Endothelial cell (in vitro differentiated cells): Measurements from ENCODE around the gene PMM2. TPM values are rescaled to one million over a fixed set of nuclear protein-coding genes. Genes with fewer than 3 reads are reported as not detected.

Experiments used
- DNase-seq: peaks from one replicate; pipeline ENCODE4 v3.0.0; 2021; ENCODE audit warnings: low spot score
- H3K27ac Mint-ChIP-seq: one replicate; pipeline ENCODE4 v1.8.0; 2021; ENCODE audit warnings: mixed read lengths, inconsistent platforms; ENCODE audit not compliant: unreplicated experiment
- H3K27me3 Mint-ChIP-seq: one replicate; pipeline ENCODE4 v1.8.0; 2021; ENCODE audit warnings: mild to moderate bottlenecking, moderate library complexity, mixed read lengths, inconsistent platforms; ENCODE audit not compliant: unreplicated experiment
- H3K36me3 Mint-ChIP-seq: one replicate; pipeline ENCODE4 v1.8.0; 2021; ENCODE audit warnings: mild to moderate bottlenecking, low read depth, mixed read lengths, inconsistent platforms; ENCODE audit not compliant: unreplicated experiment
- H3K4me1 Mint-ChIP-seq: one replicate; pipeline ENCODE4 v1.8.0; 2021; ENCODE audit warnings: mild to moderate bottlenecking, mixed read lengths, inconsistent platforms; ENCODE audit not compliant: unreplicated experiment
- H3K4me3 Mint-ChIP-seq: one replicate; pipeline ENCODE4 v1.8.0; 2021; ENCODE audit warnings: mild to moderate bottlenecking, mixed read lengths, inconsistent platforms; ENCODE audit not compliant: unreplicated experiment
- H3K9me3 Mint-ChIP-seq: one replicate; pipeline ENCODE4 v1.8.0; 2021; ENCODE audit warnings: mixed read lengths, inconsistent platforms; ENCODE audit not compliant: unreplicated experiment
- total RNA-seq: library from RNA; stranded (reverse); fragmentation: NEBNext Ultra II Directional; extraction: Animal tissue kit (Norgen Biotek cat#: 25700); gene quantifications from one replicate; pipeline ENCODE4 v1.2.1, GENCODE V29; 2021; ENCODE audit not compliant: unreplicated experiment
- TF ChIP-seq, protein P1 (sequence below): fragments of 200-600 bp; sonication (generic); IDR thresholded peaks from one replicate; pipeline ENCODE4 v1.5.0; 2021; ENCODE audit warnings: antibody characterized with exemption; ENCODE audit not compliant: unreplicated experiment

PMM2 gene
- total RNA-seq, 1 donor from 2014 or later: 19.3 TPM

- H3K27ac Mint-ChIP-seq: no peak overlapping the region
- TF ChIP-seq, protein P1, sequence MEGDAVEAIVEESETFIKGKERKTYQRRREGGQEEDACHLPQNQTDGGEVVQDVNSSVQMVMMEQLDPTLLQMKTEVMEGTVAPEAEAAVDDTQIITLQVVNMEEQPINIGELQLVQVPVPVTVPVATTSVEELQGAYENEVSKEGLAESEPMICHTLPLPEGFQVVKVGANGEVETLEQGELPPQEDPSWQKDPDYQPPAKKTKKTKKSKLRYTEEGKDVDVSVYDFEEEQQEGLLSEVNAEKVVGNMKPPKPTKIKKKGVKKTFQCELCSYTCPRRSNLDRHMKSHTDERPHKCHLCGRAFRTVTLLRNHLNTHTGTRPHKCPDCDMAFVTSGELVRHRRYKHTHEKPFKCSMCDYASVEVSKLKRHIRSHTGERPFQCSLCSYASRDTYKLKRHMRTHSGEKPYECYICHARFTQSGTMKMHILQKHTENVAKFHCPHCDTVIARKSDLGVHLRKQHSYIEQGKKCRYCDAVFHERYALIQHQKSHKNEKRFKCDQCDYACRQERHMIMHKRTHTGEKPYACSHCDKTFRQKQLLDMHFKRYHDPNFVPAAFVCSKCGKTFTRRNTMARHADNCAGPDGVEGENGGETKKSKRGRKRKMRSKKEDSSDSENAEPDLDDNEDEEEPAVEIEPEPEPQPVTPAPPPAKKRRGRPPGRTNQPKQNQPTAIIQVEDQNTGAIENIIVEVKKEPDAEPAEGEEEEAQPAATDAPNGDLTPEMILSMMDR: no peak
- no peak for DNase-seq
- no peak overlapping the region for H3K4me3 Mint-ChIP-seq
- H3K4me1 Mint-ChIP-seq: no peaks in the 10 kb centered on the region
- peaks cover 33% of the 10 kb centered on the region for H3K36me3 Mint-ChIP-seq
- no peaks in the 10 kb centered on the region for H3K9me3 Mint-ChIP-seq
- no peaks in the 10 kb centered on the region for H3K27me3 Mint-ChIP-seq
Observed at GRCh38 chr16:8814095-8814806, 16.6 kb downstream of the PMM2 start.

- no peak overlapping the region for H3K27ac Mint-ChIP-seq
- H3K4me1 Mint-ChIP-seq: no peaks in the 10 kb centered on the region
- H3K27me3 Mint-ChIP-seq: no peaks in the 10 kb centered on the region
- peaks cover 43% of the 10 kb centered on the region for H3K36me3 Mint-ChIP-seq
- TF ChIP-seq, protein P1: no peak
- H3K4me3 Mint-ChIP-seq: no peak overlapping the region
- DNase-seq: no peak
- no peaks in the 10 kb centered on the region for H3K9me3 Mint-ChIP-seq
Observed at GRCh38 chr16:8816967-8817655, 19.5 kb downstream of the PMM2 start.

- TF ChIP-seq, protein P1: no peak
- H3K27ac Mint-ChIP-seq: no peak overlapping the region
Observed at GRCh38 chr16:8818504-8819270, 21.0 kb downstream of the PMM2 start.

GRCh38 chr16:8819411-8820034, 21.9 kb downstream of the PMM2 start:
- Mint-ChIP-seq H3K27ac (no peak overlapping the region), H3K27me3 (no peaks in the 10 kb centered on the region), H3K4me3 (no peak overlapping the region), H3K9me3 (no peaks in the 10 kb centered on the region), H3K4me1 (peaks cover 6% of the 10 kb centered on the region), H3K36me3 (peaks cover 32% of the 10 kb centered on the region)
- DNase-seq: no peak
- TF ChIP-seq, protein P1: no peak

More at GRCh38 chr16:8818504-8819270, 21.0 kb downstream of the PMM2 start:
- no peaks in the 10 kb centered on the region for H3K9me3 Mint-ChIP-seq
- H3K4me3 Mint-ChIP-seq: no peak overlapping the region
- no peak for DNase-seq
- no peaks in the 10 kb centered on the region for H3K27me3 Mint-ChIP-seq
- peaks cover 36% of the 10 kb centered on the region for H3K36me3 Mint-ChIP-seq
- H3K4me1 Mint-ChIP-seq: peaks cover 6% of the 10 kb centered on the region
